GM18909 (cell line): Measurements from ENCODE around the gene KRTAP19-8.

Experiments used
- ATAC-seq: cut with Tn5 transposase; IDR thresholded peaks from one replicate; pipeline ENCODE4 v1.9.1; 2021; ENCODE audit warnings: mild to moderate bottlenecking; ENCODE audit not compliant: unreplicated experiment, poor library complexity

KRTAP19-8 gene

GRCh38 chr21:31038376-31038775 is at the start of gene KRTAP19-8:
Gene KRTAP19-8, minus strand, starts transcription at chr21:31038476. Its CDS starts 33 bp downstream, at chr21:31038443.
- ATAC-seq: no peak

DNA sequence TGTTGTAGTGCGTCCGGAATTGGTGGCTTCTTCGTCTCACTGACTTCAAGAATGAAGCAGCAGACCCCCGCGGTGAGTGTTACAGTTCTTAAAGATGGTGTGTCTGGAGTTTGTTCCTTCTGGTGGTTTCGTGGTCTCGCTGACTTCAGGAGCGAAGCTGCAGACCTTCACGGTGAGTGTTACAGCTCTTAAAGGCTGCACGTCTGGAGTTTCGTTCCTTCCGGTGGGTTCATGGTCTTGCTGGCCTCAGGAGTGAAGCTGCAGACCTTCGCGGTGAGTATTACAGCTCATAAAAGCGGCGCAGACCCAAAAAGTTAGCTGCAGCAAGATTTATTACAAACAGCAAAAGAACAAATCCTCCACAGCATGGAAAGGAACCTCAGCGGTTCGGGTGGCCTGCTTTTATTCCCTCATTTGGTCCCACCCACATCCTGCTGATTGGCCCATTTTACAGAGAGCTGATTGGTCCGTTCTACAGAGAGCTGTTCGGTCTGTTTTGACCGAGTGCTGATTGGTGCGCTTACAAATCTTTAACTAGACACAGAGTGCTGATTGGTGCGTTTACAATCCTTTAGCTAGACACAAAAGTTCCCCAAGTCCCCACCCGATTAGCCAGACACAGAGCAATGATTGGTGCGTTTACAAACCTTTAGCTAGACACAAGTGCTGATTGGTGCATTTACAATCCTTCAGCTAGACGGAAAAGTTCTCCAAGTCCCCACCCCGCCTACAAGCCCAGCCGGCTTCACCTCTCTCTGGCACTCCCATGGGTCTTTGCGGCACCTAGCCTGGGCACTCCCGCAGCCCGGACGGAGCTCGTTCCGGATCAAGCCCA is 49.6 kb upstream of the KRTAP19-8 start:
- no peak for ATAC-seq

- ATAC-seq: no peak
These were observed 46.4 kb upstream of the KRTAP19-8 start for GRCh38 chr21:31084689-31085088.

GRCh38 chr21:31078796-31079195 is 40.5 kb upstream of the KRTAP19-8 start:
- peak; percentile 71 for ATAC-seq

- peak; percentile 78 for ATAC-seq
These were observed 39.9 kb upstream of the KRTAP19-8 start for GRCh38 chr21:31078216-31078615.

- no peak for ATAC-seq
These were observed 37.6 kb upstream of the KRTAP19-8 start for GRCh38 chr21:31075848-31076247.

DNA sequence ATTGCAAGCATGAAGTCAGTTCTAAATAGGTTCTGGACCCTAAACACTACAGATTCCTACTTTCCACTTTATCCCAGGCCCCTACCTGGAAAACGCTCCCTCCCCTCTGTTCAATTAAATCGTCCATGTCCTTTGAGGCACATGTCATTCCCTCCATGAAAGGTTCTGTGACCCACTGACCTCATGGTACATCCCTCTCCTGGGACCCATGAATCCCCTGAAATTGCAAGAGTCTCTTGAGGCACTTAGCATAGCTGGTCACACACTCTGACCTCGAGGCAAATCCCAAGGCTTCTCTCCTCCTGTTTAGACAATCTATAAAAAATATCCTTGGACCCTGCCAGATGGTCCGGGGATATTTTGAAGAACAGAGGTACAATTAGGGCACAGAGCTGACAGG is 34.3 kb upstream of the KRTAP19-8 start:
- no peak for ATAC-seq

GRCh38 chr21:31064803-31065202 is 26.5 kb upstream of the KRTAP19-8 start:
- ATAC-seq: peak; percentile 75

- no peak for ATAC-seq
These were observed 14.3 kb upstream of the KRTAP19-8 start for GRCh38 chr21:31052489-31053142.

DNA sequence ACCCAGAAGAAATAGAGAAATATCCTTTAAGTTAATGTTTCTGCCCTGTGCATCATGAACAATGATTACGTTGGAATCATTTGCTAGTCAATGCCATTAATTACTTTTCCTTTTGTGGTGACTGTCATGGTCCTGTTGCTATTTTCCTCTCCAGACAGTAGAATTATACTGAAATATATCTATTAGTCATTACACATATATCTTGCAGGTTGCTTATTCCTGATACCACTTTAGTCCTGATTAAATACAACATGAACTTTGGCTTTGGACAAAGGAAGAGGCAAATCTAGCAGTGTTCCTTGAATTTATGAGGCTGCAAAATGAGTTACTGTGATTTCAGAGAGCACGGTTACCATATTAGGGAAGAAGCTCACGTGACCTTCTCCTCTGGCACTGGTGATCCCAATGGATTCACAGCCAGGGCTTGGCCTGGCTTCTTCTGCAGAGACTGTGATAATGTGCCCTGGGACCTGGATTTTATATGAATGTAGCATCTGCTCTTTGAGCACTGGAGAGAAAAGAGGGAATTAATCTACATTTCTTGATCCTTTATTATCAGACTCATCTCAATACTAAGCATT is 12.4 kb upstream of the KRTAP19-8 start:
- no peak for ATAC-seq

- no peak for ATAC-seq
These were observed 7.6 kb upstream of the KRTAP19-8 start for GRCh38 chr21:31045841-31046240.

- no peak for ATAC-seq
These were observed 5.2 kb upstream of the KRTAP19-8 start for GRCh38 chr21:31043471-31043870.

DNA sequence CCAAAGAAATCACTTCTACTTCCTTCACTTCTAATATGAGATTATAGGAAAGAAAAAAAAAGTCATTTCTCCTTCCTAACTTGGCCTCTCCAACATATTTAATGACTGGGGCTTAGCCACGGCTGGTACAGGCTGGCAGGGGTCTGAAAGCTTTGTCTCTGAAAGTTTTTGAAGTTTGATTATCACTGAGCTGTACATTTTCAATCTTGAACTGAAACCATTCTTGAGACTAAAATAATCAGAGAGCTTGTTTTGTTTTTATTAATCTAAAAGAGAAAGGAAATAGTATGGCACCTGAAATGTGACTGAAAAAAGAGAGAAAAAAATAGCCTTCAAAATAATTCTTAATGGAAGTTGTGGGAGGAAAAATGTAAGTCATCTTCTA is 3.8 kb upstream of the KRTAP19-8 start:
- peak; percentile 46 for ATAC-seq

- peak; percentile 63 for ATAC-seq
These were observed 3.2 kb upstream of the KRTAP19-8 start for GRCh38 chr21:31041295-31042079.

GRCh38 chr21:31034378-31034777 is 3.9 kb downstream of the KRTAP19-8 start:
- no peak for ATAC-seq

DNA sequence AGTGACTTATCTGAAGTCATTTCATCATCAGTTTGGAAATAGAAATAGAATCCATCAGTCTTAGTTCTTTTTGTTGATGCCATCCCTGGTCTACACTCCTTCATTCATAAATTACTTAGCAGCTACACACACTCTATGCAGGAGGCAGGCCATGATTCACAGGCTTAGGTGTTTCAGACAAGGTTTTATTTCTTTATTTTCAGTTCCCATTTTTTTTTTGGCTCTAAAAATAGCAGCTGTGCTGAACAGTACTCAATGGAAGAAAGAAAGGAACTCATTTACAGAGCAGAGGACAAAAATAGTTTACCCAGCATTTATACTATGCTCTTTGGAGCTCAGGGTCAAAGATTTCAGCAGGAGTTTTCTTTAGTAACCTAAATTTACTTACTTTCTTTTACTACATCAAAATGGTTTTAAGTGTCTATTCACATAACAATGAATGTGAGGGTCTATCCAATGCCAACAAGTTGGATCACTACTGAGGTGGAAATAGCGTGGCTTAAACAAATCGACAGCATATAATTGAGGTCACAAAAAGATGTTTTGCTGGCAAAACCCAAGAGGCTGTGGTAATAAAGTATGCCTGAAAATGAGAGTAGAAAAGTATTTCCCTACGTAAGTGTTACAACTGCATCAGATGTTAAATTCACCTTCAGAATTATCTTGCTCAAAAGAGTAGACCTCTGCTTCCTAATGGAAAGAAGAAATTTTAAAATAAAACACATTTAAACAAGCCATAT is 7.7 kb downstream of the KRTAP19-8 start:
- peak; percentile 90 for ATAC-seq

GRCh38 chr21:31023680-31024079 is 14.6 kb downstream of the KRTAP19-8 start:
- no peak for ATAC-seq

DNA sequence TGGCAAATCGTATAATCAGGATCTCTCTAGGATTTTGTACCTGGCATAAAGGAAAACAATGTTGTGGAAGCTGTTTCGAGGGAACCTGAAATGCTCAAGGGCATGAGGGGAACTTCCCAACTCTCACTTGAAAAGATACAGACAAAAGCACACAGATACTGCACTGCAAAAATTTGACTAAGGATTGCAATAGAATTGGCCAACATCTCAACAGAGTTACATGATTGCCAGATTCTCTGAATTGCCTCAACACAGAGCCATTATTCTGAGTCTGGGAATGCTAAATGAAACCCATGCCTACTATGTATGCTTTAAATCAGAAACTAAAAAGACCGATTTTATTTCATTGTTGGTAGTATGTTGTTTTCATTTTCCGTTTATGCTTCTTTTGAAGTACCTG is 16.0 kb downstream of the KRTAP19-8 start:
- no peak for ATAC-seq

DNA sequence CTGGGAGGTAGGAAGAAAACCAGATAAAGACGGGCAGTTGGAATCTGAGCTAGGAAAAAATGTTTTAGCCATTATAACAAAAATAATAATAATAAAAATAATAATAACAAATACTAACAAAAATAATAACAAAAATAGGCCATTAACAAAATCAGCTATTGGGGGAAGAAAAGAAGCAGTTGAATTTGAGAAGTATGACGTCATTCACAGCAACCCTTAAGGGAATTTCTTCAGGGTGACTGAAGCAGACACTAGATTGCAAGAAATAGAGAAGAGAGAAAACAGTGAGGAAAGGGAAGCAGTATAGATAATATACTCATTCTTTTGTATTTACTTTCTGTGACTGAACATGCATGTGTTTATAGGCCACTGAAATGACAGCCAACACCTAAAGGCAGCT is 20.0 kb downstream of the KRTAP19-8 start:
- no peak for ATAC-seq

- no peak for ATAC-seq
These were observed 23.4 kb downstream of the KRTAP19-8 start for GRCh38 chr21:31014891-31015290.
